Breast epithelium (tissue), 3 donors: ENCODE measurements around the gene ATP10B.

Experiments
- POLR2AphosphoS5 ChIP-seq, 3 donors: sonication (generic); formaldehyde crosslinking; IDR thresholded peaks; one replicate each; pipeline ENCODE4 v1.6.1; 2017; ENCODE audit warnings: antibody characterized with exemption in 3 of 3
- TF ChIP-seq, protein P1 (sequence below), 3 donors: fragments of 450-650 bp; IDR thresholded peaks; one replicate each; pipeline ENCODE4 v1.5.1; 2016 to 2017; ENCODE audit warnings: antibody characterized with exemption in 3 of 3, mild to moderate bottlenecking in 3 of 3, moderate library complexity in 3 of 3

DNA sequence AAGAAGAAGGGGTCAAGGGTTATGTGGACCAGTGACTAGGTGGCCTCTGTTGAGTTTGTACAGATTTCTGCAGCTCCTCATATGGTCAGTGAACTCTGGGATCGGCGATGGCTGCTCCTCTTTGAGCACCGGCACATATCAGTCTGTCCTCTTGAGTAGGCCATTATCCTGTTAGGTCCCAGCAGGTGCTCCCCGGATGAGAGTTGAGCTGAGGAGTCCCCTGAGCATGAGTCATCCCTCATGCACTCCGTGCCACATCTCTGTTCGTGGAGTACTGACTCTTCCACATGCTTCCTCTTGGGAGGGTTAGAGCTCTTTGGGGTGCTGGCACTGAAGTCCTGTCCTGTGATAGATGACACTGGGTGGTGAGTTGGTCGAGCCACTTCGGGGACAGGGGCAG is 286.6 kb downstream of the ATP10B start:
- TF ChIP-seq, protein P1, sequence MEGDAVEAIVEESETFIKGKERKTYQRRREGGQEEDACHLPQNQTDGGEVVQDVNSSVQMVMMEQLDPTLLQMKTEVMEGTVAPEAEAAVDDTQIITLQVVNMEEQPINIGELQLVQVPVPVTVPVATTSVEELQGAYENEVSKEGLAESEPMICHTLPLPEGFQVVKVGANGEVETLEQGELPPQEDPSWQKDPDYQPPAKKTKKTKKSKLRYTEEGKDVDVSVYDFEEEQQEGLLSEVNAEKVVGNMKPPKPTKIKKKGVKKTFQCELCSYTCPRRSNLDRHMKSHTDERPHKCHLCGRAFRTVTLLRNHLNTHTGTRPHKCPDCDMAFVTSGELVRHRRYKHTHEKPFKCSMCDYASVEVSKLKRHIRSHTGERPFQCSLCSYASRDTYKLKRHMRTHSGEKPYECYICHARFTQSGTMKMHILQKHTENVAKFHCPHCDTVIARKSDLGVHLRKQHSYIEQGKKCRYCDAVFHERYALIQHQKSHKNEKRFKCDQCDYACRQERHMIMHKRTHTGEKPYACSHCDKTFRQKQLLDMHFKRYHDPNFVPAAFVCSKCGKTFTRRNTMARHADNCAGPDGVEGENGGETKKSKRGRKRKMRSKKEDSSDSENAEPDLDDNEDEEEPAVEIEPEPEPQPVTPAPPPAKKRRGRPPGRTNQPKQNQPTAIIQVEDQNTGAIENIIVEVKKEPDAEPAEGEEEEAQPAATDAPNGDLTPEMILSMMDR (IDR thresholded peaks at IDR 0.05), result no peak
- no peak for TF ChIP-seq POLR2AphosphoS5 (IDR thresholded peaks at IDR 0.05)
